HG02588 (cell line): ENCODE measurements around the gene GRHPR.
"Not testable (repeated sequence)": the region's sequence is repeated elsewhere in the genome, so short reads cannot be mapped to it uniquely, and the experiment has no call there.

Source experiments
- ATAC-seq: cut with Tn5 transposase; IDR thresholded peaks from one replicate; pipeline ENCODE4 v1.9.1; 2021; ENCODE audit warnings: mild to moderate bottlenecking, moderate library complexity; ENCODE audit not compliant: unreplicated experiment

Gene GRHPR

DNA sequence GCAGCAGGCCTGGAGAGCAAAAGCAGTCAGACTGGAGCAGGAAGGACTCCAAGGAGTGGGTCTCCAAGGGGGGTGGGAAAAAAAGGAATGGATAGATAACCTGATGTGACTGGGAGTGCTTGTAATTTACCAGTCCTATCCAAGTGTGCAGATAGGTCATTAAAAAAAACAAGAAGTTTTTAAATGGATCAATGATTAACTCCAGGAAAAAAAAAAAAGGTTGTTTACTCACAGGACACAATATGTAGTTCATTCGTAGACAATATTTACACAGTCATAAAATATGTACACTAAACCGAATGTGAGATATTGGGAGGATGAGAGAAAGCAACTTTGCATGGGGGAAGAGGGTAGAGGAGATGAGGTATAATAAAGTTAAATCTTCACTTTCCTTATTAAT, 22.4 kb downstream of the GRHPR start:
- no peak for ATAC-seq

DNA sequence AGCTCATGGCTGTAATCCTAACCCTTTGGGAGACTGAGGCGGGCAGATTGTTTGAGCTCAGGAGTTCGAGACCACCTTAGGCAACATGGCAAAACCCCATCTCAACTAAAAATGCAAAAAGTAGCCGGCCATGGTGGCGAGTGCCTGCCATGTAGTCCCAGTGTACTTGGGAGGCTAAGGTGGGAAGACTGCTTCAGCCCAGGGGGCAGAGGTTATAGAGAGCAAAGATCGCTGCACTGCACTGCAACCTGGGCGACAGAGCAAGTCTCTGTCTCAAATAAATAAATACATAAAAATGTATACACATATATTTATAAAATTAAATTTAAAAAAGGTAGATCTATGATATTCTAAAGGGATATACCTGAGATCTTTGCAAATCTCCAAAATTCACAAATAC, 23.3 kb downstream of the GRHPR start:
- no peak for ATAC-seq

DNA sequence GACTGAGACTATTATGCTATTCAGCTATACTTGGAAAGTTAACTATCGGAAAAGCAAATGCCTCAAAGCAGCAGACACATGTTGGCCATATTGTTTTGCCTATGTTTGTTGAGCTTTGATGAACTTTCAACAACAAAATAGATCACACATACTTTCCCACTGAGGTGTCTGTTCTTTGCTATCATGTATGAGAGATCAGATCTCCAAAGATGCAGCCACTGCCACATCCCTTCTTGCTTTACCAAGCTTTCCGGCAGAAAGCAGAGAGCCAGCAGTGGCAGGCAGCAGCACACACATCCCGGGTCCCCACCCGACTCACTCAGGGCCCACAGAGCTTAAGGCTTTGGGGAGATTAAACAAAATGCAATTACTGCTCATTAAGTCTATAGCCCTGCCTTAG, 23.9 kb downstream of the GRHPR start:
- no peak for ATAC-seq

DNA sequence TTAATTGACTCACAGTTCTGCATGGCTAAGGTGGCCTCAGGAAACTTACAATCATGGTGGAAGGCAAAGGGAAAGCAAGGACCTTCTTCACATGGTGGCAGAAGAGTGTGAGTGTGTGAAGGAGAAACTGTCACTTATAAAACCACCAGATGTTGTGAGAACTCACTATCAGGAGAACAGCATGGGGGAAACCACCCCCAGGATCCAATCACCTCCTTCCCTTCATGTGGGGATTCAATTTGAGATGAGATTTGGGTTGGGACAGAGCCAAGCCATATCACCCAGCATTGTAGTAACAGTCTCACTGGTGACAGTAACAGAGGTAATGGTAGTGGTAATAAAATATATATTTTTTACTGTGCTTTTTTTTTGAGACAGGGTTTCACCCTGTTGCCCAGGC, 24.6 kb downstream of the GRHPR start:
- ATAC-seq = no peak

DNA sequence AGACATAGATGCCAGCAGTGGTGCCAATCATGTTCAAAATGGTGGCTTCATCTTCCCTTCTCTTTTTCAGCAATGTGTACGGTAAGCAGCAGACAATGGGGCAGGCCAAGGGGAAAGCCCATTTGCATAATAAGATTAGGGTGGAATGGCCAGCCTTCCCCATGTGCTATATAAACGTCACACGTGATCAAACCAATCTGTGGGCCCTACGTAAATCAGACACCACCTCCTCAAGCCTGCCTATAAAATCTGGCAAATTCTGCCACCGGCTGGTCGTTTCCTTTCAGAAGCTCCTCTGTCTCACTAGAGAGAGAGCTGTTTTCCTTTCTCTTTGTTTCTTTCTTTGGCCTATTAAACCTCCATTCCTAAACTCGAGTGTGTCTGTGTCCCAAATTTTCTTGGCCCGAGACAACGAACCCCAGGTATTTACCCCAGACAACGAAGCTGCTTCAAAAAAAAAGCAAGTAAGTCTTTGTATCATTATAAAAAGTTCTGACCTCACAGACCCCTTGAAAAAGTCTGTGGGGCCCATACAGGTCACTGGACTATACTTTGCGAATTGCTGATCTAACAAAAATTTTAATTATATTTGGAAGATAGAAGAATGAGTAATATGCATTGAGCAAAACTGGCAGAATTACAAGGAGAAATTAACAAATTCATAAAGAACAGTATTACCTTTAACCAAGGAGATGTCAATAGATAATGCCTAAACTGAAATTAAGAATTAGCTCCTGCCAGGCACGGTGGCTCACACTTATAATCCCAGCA, 27.6 kb downstream of the GRHPR start:
- ATAC-seq = no peak

DNA sequence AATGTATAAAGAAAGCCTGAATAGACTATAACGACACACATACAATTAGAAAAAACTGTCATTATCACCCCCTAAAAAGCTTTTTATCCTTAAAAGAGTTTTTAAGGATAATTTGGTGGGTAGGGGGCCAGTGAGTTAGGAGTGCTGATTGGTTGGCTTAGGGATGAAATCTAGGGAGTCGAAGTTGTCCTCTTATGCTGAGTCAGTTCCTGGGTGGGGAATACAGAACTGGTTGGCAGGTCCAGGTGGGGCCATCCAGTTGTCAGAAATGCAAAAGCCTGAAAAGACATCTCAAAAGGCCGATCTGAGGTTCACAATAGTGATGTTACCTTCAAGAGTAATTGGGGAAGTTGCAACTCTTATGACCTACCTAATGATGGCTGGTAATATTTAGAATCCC, 29.1 kb downstream of the GRHPR start:
- ATAC-seq = no peak

DNA sequence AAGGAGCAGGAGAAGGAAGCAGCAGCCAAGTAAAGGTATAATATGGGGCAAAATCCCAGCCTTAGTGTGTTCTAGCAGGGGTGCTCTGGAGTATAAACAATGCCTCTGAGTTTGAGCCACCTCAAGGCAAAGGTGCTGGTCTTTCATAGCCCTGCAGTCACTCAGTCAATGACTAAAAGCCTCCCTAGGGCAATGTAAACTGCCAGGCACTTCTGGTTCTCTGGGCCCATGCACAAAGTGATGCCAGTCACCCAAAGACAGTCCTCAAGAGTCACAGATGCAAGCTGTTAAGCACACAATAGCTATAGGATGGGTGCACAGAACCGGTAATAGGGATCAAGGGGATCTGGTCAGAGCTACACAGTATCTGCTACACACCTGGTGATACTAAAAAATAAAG, 30.1 kb downstream of the GRHPR start:
- no peak for ATAC-seq

DNA sequence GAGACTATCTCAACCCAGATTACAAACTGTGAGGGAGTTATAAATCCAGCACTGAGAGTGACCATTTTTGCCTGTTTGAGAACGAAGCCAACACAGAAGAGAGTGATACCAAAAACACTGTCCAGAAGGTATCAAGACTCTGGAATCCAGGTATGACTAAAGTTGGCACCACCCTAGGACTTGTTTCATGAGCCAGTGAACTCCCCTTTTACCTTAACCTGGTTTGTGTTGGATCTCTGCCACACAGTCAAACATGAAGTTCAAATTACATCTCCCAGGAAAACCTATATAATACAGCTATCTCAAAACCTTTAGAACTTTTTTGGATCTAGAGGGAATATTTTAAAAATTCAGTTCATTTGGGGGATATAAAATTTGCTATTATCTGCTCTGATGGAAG, 31.3 kb downstream of the GRHPR start:
- no peak for ATAC-seq

DNA sequence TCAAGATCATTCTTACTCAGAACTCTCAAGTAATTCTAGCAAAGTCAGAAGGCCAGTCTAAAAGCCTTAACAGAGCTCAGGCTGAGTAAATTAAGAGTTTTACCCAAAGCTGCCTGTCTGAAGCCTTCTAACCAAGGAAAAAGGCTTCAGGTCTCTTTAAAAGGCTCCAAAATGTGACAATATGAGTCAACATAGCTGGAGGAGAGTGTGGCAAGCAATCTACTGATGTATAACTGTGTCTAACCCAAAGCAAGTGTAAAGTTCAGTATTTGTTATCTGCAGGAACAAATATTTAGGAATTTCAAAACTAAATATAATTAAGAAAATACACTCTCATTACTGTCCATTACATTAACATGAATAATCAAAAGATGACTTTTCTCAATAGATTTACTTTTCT, 31.7 kb downstream of the GRHPR start:
- no peak for ATAC-seq

DNA sequence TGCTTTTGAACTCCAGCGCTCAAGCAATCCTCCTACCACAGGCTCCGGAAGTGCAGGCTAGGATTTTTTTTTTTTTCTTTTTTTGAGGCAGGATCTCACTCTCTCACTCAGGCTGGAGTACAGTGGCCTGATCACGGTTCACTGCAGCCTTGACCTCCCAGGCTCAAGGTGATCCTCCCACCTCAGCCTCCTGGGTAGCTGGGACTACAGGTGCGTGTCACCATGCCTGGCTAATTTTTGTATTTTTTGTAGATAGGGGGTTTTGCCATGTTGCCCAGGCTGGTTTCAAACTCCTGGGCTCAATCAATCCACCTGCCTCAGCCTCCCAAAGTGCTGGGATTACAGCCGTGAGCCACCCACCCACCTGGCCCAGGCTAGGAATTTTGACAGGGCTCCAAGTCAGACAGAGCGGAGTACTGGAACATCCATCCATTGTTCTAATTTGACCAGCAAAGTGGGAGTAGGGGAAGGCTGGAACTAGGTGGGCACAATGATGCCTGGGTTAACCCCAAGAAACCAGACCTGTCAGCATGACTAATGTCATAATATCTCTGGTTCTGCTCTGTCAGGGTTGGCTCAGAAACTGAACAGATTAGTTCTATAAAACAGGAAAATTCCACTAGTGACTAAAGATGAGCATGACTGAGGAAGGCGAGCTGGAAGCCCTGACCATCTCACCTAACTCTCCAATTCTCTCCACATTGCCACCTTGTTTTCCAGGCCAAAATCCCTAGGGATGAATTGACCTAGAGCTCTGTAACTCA, 33.6 kb downstream of the GRHPR start:
- ATAC-seq = no peak

DNA sequence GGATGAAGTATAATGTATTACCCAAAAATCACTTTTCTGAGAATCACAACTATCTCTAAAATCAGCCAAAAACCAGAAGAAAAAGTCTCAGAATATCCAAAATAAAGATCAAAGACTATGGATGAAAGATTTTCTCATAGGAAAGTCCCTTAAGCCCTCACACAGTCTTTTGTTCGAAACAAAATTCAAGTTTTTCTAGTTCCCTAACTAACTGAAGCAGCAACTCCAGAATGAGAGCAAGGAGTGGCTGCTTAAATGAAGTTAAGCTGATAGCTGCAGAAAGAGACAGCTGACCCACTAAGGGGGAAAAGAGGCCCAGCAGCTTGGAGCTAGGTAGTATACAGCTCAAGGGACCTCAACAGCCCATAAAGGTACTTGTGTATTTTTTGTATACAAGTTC, 34.3 kb downstream of the GRHPR start:
- ATAC-seq = no peak

DNA sequence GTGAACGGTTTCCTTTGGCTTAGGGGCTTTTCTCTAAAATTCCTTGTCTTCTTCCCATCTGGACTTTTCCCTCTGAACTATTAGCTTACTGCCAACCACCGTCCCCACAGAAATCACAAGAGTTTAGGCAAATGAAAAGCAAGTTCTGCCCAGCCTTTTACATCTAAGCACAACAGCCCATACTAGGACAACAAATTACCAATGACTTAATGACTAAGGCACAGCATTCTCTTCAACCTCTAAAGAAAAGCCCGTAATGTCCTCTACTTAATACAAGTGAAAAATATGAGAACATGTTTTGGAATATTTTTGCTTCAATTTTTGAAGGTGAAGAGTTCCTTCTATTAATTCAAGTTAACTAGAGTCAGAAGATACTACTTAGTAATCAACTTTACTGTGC, 41.5 kb downstream of the GRHPR start:
- no peak for ATAC-seq

DNA sequence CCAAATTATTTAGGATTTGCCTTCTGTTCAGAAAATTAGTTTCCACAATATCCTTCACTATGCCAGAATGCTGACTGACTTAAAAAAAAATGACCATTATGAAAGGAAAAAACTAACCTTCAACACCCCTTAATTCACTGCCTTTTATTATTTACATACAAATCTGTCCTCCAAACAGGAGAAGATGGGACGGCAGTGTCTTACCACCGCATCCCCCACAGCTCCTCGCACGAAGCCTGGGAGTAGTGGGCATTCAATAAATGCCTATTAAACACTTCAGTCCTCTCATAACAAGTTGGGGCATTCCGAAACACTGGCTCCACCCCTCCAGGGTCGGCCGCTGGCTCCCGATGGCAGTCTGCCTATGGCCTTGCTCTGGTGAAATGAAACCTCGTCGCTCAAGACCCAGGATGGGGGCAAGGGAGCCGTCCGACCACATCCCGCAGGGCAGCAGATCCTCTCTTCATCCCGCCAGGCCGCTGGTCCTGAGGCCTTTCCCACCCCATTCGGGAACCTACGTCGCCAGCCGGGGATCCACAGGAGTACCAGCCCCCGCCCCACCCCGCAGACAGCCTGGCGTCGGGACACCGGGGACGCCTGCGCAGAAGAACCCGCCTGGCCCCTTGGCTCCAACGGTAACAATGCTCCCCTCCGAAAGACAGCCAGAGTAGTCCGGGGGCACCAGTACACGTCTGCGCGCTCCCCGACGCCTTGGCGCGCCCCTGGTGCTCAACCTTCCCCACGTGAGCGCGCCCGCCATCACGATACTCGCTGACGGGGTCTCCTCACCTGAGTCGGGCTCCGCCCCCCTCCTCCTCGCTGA, 42.1 kb downstream of the GRHPR start:
- peak; percentile 36 for ATAC-seq

DNA sequence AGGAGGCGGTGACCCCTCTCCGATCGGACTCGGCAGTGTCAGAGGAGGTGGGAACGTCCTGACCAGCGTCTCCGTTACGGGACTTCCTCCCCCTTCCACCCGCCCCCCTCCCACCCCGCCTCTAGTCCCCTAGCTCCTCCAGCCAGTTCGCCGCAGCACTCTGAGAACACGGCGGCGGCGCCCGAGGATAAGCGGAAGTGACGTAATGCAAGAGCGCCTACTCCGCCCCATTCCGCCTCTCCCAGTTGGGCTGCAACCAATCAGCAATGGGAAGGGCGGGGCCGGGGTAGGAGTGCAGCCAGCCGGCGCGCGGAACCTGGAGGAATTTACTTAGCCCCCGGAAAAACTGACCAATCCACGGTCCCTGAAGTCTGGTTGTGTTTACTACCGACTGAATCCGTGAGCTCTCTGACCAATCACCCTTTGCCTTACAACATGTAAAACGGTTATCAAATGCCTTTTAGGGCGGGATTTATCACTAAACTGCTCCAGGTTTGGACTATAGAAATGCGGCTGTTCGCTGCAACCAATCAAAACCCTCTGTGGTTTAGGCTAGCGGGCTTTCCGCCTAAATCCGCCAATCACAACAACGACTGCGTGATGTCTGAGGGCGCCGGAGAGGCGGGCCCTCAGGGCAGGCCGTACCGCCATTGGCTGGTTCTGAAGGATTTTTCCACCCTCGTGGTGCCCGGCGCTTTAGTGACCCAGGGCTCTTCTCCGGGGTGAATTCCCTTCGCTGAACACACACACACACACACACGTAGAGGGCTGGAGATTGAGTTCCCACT, 42.9 kb downstream of the GRHPR start, which contains the start of gene ZBTB5:
Gene ZBTB5 (minus strand): TSS at position 202 of the 788 bp plus-strand sequence. CDS start 22,899 bp downstream, outside the sequence.
- ATAC-seq = peak; percentile 74

DNA sequence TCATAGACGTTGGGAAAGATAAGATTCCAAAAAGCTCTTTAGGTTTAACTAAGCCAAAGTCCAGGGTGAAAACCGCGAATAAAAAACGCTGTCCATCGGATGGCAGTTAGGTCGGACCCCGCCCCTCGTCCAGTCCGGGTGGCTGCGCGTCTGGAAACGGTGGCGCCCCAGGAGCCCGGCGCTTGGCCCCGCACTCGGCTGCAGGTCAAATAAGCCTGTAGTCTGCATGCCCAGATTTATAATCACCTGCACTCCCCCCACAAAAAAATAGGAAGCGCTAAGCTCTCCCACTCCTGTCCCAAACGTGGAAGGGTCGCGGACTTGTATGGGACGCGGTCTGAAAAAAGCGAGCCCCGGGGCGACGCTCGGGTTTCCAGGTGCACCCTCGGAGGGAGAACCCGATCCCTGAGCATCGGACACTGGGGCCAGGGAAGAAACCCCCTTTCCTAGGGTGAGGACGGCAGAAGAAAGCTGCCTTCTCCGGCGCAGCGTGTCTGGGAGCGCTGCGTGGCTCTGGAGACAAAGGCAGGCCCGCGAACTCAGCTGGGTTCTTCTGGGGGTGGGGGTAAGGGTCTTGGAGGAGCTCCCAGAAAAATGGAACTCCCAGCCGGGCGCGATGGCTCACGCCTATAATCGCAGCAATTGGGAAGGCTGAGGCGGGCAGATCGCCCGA, 43.7 kb downstream of the GRHPR start:
- peak; percentile 5 for ATAC-seq

DNA sequence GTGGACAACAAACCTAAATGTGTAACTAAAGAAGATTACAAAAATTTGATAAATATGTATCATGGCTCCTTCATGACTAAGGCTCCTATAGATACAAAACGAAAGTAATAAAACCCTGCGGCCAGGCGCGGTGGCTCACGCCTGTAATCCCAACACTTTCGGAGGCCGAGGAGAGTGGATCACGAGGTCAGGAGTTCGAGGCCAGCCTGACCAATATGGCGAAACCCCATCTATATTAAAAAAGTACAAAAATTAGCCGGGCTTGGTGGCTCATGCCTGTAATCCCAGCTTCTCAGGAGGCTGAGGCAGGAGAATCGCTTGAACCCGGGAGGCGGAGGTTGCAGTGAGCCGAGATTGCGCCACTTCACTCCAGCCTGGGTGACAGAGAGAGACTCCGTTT, 45.0 kb downstream of the GRHPR start:
- ATAC-seq = not testable (repeated sequence)

DNA sequence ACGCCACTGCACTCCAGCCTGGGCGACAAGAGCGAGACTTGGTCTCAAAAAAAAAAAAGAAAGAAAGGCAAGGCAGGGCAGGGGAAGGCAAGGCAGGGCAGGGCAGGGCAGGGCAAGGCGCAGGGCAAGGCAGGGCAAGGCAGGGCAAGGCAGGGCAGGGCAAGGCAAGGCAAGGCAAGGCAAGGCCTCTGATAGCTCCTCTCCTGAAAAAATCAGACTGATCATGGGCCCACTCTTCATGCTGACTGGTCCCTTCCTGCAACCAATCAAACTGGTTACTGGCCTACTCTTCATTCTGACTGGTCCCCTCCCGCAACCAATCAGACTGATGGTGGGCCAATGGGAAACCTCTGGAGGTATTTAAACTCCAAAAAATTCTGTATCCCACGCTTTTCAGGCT, 46.1 kb downstream of the GRHPR start:
- ATAC-seq = no peak

DNA sequence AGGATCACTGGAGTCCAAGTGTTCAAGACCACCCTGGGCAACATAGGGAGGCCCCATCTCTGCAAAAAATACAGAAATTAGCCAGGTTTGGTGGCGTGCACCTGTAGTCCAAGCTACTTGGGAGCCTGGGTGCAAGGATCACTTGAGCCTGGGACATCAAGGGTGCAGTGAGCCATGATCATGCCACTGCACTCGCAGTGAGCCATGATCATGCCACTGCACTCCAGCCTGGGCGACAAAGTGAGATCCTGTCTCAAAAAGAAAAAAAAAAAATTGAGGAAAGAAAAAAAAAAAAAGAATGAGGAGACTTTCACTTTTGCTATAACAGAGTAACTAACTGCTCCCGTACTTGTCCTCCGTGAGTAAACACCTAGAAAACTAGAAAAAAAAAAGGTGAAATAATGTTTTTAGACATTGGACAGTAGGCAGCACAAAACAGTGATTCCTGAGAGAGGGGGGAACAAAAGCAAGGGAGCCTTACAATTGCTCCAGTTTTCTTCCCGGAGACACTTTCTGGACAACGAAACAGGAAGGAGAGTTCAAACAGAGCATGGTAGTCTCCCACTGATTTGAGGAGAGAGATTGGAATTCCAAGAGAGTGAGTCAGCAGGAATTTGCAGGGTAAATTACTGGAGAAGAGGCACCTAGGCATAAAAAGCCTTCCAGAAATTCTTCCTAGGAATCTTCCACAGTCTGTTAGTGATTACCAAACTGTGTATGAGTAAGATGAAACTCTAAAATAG, 49.6 kb downstream of the GRHPR start:
- no peak for ATAC-seq

DNA sequence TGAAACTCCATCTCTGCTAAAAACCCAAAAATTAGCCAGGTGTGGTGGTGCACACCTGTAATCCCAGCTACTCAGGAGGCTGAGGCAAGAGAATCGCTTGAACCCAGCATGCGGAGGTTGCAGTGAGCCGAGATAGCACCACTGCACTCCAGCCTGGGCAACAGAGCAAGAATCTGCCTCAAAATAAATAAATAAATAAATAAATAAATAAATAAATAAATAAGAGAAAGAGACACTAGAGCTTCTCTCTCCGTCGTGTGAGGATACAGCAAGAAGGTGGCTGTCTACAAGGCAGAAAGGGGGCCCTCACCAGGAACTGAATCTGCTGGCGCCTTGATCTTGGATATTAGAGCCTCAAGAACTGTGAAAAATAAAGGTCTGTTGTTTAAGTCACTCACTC, 51.5 kb downstream of the GRHPR start:
- not testable (repeated sequence) for ATAC-seq
